Fibroblast of mammary gland (primary cell): ENCODE measurements around the gene B4GALT7.
A peak's percentile ranks its signal among the peaks of the same experiment; 100 is the strongest.
"Not testable (repeated sequence)": the region's sequence is repeated elsewhere in the genome, so short reads cannot be mapped to it uniquely, and the experiment has no call there.

ENCODE experiments used
- DNase-seq: peaks from one replicate; pipeline ENCODE4 v3.0.0-alpha.2; 2010; ENCODE audit warnings: low read depth
- H3K4me3 ChIP-seq: 2 replicates; pipeline ENCODE4 v1.5.1; 2011; ENCODE audit warnings: low read depth, mild to moderate bottlenecking, low read length, moderate library complexity; ENCODE audit not compliant: control insufficient read depth
- CTCF ChIP-seq: conservative IDR thresholded peaks from 2 replicates; pipeline ENCODE4 v1.5.1; 2011; ENCODE audit warnings: low read depth, low read length, inconsistent platforms; ENCODE audit not compliant: control insufficient read depth, insufficient read depth

The B4GALT7 gene

GRCh38 chr5:177611446-177612214, 11.7 kb downstream of the B4GALT7 start:
- H3K4me3 ChIP-seq: no peak overlapping the region
- DNase-seq: no peak
- TF ChIP-seq CTCF: no peak

DNA sequence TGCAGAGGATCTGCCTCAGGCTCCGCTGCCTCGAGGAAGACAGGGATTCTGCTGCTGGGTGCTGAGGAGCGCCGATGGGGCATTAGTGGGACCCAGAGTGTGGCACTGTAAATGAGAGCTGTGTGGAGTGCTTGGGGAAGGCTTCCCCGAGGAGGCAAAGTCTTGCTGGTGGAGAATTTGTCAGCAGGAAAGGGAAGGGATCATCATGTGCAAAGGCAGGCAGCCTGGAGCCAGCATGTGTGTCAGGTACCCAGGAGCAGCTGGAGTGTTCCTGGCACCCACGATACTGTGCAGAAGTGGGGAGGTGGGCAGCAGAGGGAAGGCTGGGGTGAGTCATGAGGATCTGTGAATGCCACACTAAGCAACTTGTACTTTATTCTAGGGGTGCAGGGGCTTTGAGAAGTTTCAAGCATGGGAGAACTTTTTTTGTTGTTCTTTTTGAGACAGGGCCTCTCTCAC, 12.3 kb downstream of the B4GALT7 start:
- DNase-seq: no peak
- no peak for TF ChIP-seq CTCF
- H3K4me3 ChIP-seq: no peak overlapping the region

DNA sequence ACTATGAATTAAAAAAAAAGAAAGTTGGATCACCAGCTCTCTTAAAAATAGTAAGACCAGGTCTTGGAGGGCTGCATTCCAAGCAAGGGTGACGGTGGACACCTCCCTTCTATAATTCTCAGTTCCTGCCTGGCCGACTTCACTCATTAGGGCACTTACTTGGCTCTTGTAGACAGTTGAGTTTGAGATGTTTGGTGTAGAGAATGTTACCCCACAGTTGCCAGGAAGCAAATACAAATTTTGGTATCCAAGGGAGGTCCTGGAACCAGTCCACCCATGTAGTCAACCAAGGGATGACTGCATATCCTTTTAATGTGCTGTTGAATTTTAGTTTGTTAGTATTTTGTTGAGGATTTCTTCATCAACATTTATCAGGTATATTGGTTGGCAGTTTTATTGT, 20.6 kb downstream of the B4GALT7 start:
- DNase-seq: no peak
- no peak overlapping the region for H3K4me3 ChIP-seq
- TF ChIP-seq CTCF: no peak

GRCh38 chr5:177624172-177624571, 24.2 kb downstream of the B4GALT7 start:
- DNase-seq, H3K4me3 ChIP-seq: not testable (repeated sequence)

DNA sequence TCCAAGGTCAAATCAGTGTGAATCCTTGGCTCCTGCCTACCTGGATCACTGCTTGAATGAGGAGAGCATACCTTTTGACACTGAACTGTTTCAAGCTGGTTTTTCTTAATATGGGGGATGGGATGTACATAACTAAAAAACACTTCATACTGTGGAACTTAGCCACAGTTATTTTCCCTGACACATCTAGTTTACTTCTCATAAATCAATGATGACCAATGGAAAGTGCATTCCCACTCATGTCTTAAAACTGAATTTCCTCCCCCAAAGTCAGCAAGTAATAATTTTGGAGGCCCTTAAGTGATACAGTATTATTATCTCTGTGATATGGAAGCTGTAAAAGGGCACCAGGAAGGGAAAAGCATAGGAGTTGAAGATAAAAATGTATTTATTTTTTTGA, 30.3 kb downstream of the B4GALT7 start:
- DNase-seq: peak; percentile 12

GRCh38 chr5:177634912-177635311, 35.0 kb downstream of the B4GALT7 start:
- DNase-seq, H3K4me3 ChIP-seq: not testable (repeated sequence)

More for the DNA sequence above, 30.3 kb downstream of the B4GALT7 start:
- not testable (repeated sequence) for H3K4me3 ChIP-seq

DNA sequence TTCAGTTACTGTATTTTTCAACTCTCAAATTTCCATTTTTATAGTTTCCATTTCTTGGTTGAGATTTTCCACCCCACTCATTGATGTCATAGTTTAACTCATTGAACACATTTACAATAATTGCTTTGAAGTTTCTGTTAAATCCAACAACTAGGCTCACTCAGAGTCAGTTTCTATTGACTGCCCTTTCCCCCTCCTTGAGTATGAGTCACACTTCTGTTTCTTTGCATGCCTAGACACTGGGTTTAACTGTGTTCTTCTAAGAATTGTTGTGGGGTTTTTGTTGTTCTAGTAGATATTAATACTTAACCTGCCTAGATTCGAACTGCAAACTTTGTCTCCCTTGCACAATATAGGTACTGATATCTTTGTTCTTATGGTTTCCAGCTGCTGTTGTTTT, 45.5 kb downstream of the B4GALT7 start:
- DNase-seq, H3K4me3 ChIP-seq: not testable (repeated sequence)

DNA sequence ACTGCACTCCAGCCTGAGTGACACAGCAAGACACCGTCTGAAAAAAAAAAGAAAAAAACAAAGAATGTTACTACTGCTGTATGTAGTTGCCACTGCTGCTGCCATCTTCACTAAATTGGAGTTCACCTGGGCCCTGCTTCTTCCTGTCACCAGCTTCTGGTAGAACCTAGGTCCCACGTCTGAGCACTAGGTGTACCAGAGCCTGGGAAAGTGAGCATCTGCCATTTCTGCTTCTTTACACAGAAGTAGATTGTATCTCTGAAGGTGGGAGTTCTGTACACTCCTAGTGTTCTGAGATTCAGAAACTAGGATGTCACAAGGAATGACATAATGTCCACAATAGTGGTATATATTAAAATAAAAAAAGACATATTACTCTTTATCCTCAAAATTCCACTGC, 51.3 kb downstream of the B4GALT7 start:
- DNase-seq: not testable (repeated sequence)

DNA sequence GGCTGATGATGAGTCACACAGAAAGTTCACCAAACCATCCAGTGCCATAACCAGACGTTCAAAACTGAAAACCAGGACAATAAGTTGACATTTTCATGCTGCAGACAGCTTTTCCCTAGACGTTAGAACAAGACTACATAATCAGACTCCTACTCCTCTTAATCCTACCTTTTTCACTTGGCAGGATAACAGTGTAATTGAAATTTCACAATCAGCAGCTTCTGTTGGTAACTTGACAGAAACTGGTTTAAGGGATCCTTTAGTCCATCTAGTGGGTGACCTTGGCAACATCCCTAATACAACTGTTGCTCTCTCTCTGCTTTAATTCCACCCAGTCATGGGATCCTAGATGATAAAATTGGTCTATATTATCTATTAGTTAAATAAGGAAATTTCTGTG, 57.9 kb downstream of the B4GALT7 start:
- peak; percentile 11 for DNase-seq
- not testable (repeated sequence) for H3K4me3 ChIP-seq

More for the DNA sequence above, 51.3 kb downstream of the B4GALT7 start:
- not testable (repeated sequence) for H3K4me3 ChIP-seq

DNA sequence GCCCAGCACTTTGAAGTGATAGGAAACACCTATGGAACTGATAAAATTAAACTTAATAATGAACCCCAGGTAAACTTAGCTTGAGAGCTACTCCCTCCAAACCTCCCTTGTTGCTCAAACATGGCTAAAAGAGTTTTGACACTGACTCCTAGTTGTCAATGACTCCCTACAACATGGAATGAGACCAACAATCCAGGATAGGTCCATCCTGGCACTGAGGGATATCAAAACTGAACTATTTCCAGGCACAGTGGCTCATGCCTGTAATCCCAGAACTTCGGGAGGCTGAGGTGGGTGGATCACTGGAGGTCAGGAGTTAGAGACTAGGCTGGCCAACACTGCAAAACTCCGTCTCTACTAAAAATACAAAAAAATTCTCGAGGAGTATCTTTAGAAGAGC, 58.6 kb downstream of the B4GALT7 start:
- DNase-seq, H3K4me3 ChIP-seq: not testable (repeated sequence)
